Measurements from ENCODE around the gene GALNT12.

GALNT12 gene

GRCh38 chr9:98787766-98788335, 19.6 kb upstream of the GALNT12 start:
- peaks cover 3% of the 10 kb centered on the region for H3K4me1 ChIP-seq (ENCODE audit: control insufficient read depth, insufficient read depth, low read length)
- H3K36me3 ChIP-seq (ENCODE audit: control insufficient read depth, insufficient read depth, low read length) = peaks cover 4% of the 10 kb centered on the region
- no peak overlapping the region for H3K9ac ChIP-seq (ENCODE audit: low read length)
- H3K4me3 ChIP-seq (ENCODE audit: low read length) = no peak overlapping the region
- no peaks in the 10 kb centered on the region for H3K27me3 ChIP-seq (ENCODE audit: control insufficient read depth, insufficient read depth, low read length)
- H3K27ac ChIP-seq (ENCODE audit: low read depth, low read length) = no peak overlapping the region

- H3K27ac ChIP-seq (ENCODE audit: low read depth, low read length) = no peak overlapping the region
- no peak overlapping the region for H3K4me3 ChIP-seq (ENCODE audit: low read length)
- no peaks in the 10 kb centered on the region for H3K27me3 ChIP-seq (ENCODE audit: control insufficient read depth, insufficient read depth, low read length)
- no peaks in the 10 kb centered on the region for H3K36me3 ChIP-seq (ENCODE audit: control insufficient read depth, insufficient read depth, low read length)
- H3K4me1 ChIP-seq (ENCODE audit: control insufficient read depth, insufficient read depth, low read length) = peaks cover 3% of the 10 kb centered on the region
- no peak overlapping the region for H3K9ac ChIP-seq (ENCODE audit: low read length)
Measured at GRCh38 chr9:98789483-98790133, 17.9 kb upstream of the GALNT12 start.

GRCh38 chr9:98790134-98790841, 17.2 kb upstream of the GALNT12 start:
- Histone ChIP-seq H3K9ac (ENCODE audit: low read length) (no peak overlapping the region), H3K4me3 (ENCODE audit: low read length) (no peak overlapping the region), H3K4me1 (ENCODE audit: control insufficient read depth, insufficient read depth, low read length) (peaks cover 5% of the 10 kb centered on the region), H3K27ac (ENCODE audit: low read depth, low read length) (no peak overlapping the region), H3K36me3 (ENCODE audit: control insufficient read depth, insufficient read depth, low read length) (no peaks in the 10 kb centered on the region), H3K27me3 (ENCODE audit: control insufficient read depth, insufficient read depth, low read length) (no peaks in the 10 kb centered on the region)

- H3K27me3 ChIP-seq (ENCODE audit: control insufficient read depth, insufficient read depth, low read length) = no peaks in the 10 kb centered on the region
- peaks cover 9% of the 10 kb centered on the region for H3K4me1 ChIP-seq (ENCODE audit: control insufficient read depth, insufficient read depth, low read length)
- no peak overlapping the region for H3K4me3 ChIP-seq (ENCODE audit: low read length)
- H3K9ac ChIP-seq (ENCODE audit: low read length) = no peak overlapping the region
- H3K27ac ChIP-seq (ENCODE audit: low read depth, low read length) = no peak overlapping the region
- no peaks in the 10 kb centered on the region for H3K36me3 ChIP-seq (ENCODE audit: control insufficient read depth, insufficient read depth, low read length)
Measured at GRCh38 chr9:98790842-98791607, 16.4 kb upstream of the GALNT12 start.

GRCh38 chr9:98791608-98792490, 15.6 kb upstream of the GALNT12 start:
- no peaks in the 10 kb centered on the region for H3K27me3 ChIP-seq (ENCODE audit: control insufficient read depth, insufficient read depth, low read length)
- H3K36me3 ChIP-seq (ENCODE audit: control insufficient read depth, insufficient read depth, low read length) = no peaks in the 10 kb centered on the region
- no peak overlapping the region for H3K9ac ChIP-seq (ENCODE audit: low read length)
- H3K4me3 ChIP-seq (ENCODE audit: low read length) = no peak overlapping the region
- H3K27ac ChIP-seq (ENCODE audit: low read depth, low read length) = no peak overlapping the region
- H3K4me1 ChIP-seq (ENCODE audit: control insufficient read depth, insufficient read depth, low read length) = peaks cover 9% of the 10 kb centered on the region

- H3K4me3 ChIP-seq (ENCODE audit: low read length) = no peak overlapping the region
- no peaks in the 10 kb centered on the region for H3K27me3 ChIP-seq (ENCODE audit: control insufficient read depth, insufficient read depth, low read length)
- H3K9ac ChIP-seq (ENCODE audit: low read length) = no peak overlapping the region
- no peak overlapping the region for H3K27ac ChIP-seq (ENCODE audit: low read depth, low read length)
- no peaks in the 10 kb centered on the region for H3K36me3 ChIP-seq (ENCODE audit: control insufficient read depth, insufficient read depth, low read length)
- H3K4me1 ChIP-seq (ENCODE audit: control insufficient read depth, insufficient read depth, low read length) = peaks cover 9% of the 10 kb centered on the region
Measured at GRCh38 chr9:98793031-98793430, 14.4 kb upstream of the GALNT12 start.

GRCh38 chr9:98794802-98795201, 12.7 kb upstream of the GALNT12 start:
- Histone ChIP-seq H3K36me3 (ENCODE audit: control insufficient read depth, insufficient read depth, low read length) (no peaks in the 10 kb centered on the region), H3K4me1 (ENCODE audit: control insufficient read depth, insufficient read depth, low read length) (peaks cover 9% of the 10 kb centered on the region), H3K4me3 (ENCODE audit: low read length) (peak overlapping the region; percentile 68), H3K9ac (ENCODE audit: low read length) (no peak overlapping the region), H3K27ac (ENCODE audit: low read depth, low read length) (no peak overlapping the region), H3K27me3 (ENCODE audit: control insufficient read depth, insufficient read depth, low read length) (no peaks in the 10 kb centered on the region)

- H3K36me3 ChIP-seq (ENCODE audit: control insufficient read depth, insufficient read depth, low read length) = no peaks in the 10 kb centered on the region
- H3K27ac ChIP-seq (ENCODE audit: low read depth, low read length) = peak overlapping the region; percentile 31
- H3K9ac ChIP-seq (ENCODE audit: low read length) = no peak overlapping the region
- H3K4me1 ChIP-seq (ENCODE audit: control insufficient read depth, insufficient read depth, low read length) = peaks cover 9% of the 10 kb centered on the region
- H3K4me3 ChIP-seq (ENCODE audit: low read length) = peak overlapping the region; percentile 68
- H3K27me3 ChIP-seq (ENCODE audit: control insufficient read depth, insufficient read depth, low read length) = no peaks in the 10 kb centered on the region
Measured at GRCh38 chr9:98795295-98795955, 12.0 kb upstream of the GALNT12 start.

- peak overlapping the region; percentile 31 for H3K27ac ChIP-seq (ENCODE audit: low read depth, low read length)
- no peaks in the 10 kb centered on the region for H3K36me3 ChIP-seq (ENCODE audit: control insufficient read depth, insufficient read depth, low read length)
- H3K27me3 ChIP-seq (ENCODE audit: control insufficient read depth, insufficient read depth, low read length) = no peaks in the 10 kb centered on the region
- H3K4me1 ChIP-seq (ENCODE audit: control insufficient read depth, insufficient read depth, low read length) = peaks cover 6% of the 10 kb centered on the region
- no peak overlapping the region for H3K9ac ChIP-seq (ENCODE audit: low read length)
- peak overlapping the region; percentile 68 for H3K4me3 ChIP-seq (ENCODE audit: low read length)
Measured at GRCh38 chr9:98795970-98796363, 11.5 kb upstream of the GALNT12 start.

- H3K27ac ChIP-seq (ENCODE audit: low read depth, low read length) = peak within 1 kb of the TSS; percentile 83
- no peaks in the 10 kb centered on the region for H3K36me3 ChIP-seq (ENCODE audit: control insufficient read depth, insufficient read depth, low read length)
Measured at GRCh38 chr9:98796364-98797101, 10.9 kb upstream of the GALNT12 start, which contains the start of gene ANKS6. ANKS6 (minus strand) TSS chr9:98796555; CDS start chr9:98796491, 64 bp downstream.

GRCh38 chr9:98797491-98797890, 10.0 kb upstream of the GALNT12 start:
- Histone ChIP-seq H3K4me3 (ENCODE audit: low read length) (no peak overlapping the region), H3K27ac (ENCODE audit: low read depth, low read length) (no peak overlapping the region), H3K4me1 (ENCODE audit: control insufficient read depth, insufficient read depth, low read length) (peaks cover 5% of the 10 kb centered on the region), H3K27me3 (ENCODE audit: control insufficient read depth, insufficient read depth, low read length) (no peaks in the 10 kb centered on the region), H3K9ac (ENCODE audit: low read length) (no peak overlapping the region), H3K36me3 (ENCODE audit: control insufficient read depth, insufficient read depth, low read length) (no peaks in the 10 kb centered on the region)

More at GRCh38 chr9:98796364-98797101, 10.9 kb upstream of the GALNT12 start, which contains the start of gene ANKS6:
- Histone ChIP-seq H3K4me3 (ENCODE audit: low read length) (peak within 1 kb of the TSS; percentile 79), H3K9ac (ENCODE audit: low read length) (peak within 1 kb of the TSS; percentile 20), H3K27me3 (ENCODE audit: control insufficient read depth, insufficient read depth, low read length) (no peaks in the 10 kb centered on the region), H3K4me1 (ENCODE audit: control insufficient read depth, insufficient read depth, low read length) (peaks cover 5% of the 10 kb centered on the region)
